Keratinocyte (primary cell): Measurements from ENCODE around the gene PGLYRP4. TPM values are rescaled to one million over a fixed set of nuclear protein-coding genes. Genes with fewer than 3 reads are reported as not detected.

Source experiments
- DNase-seq: peaks from one replicate; pipeline ENCODE4 v3.0.0-alpha.2; 2011; ENCODE audit warnings: low read depth, missing footprints, low spot score
- FAIRE-seq: peaks from 2 replicates; lab custom pipeline; 2011; peaks lifted over from hg19 to GRCh38; lab: Jason Lieb, UNC
- H2AFZ ChIP-seq: 2 replicates; pipeline ENCODE4 v1.6.0; 2012; ENCODE audit warnings: low read length, control low read depth, inconsistent platforms; ENCODE audit not compliant: control insufficient read depth
- H3K27ac ChIP-seq: 2 replicates; pipeline ENCODE4 v1.5.1; 2011; ENCODE audit warnings: low read length; ENCODE audit not compliant: control insufficient read depth, insufficient read depth
- H3K27me3 ChIP-seq: 3 replicates; pipeline ENCODE4 v1.6.0; 2011; ENCODE audit warnings: low read length; ENCODE audit not compliant: control insufficient read depth, insufficient read depth; ENCODE audit errors: extremely low read depth
- H3K36me3 ChIP-seq, 2 experiments: 2 replicates in 1 of 2; 3 replicates in 1 of 2; pipeline ENCODE4 v1.5.1; 2011; ENCODE audit warnings: low read length in 2 of 2, mild to moderate bottlenecking in 1 of 2; ENCODE audit not compliant: control insufficient read depth in 2 of 2, insufficient read depth in 2 of 2; ENCODE audit errors: extremely low read depth in 1 of 2
- H3K4me1 ChIP-seq: 3 replicates; pipeline ENCODE4 v1.5.1; 2011; ENCODE audit warnings: low read length; ENCODE audit not compliant: control insufficient read depth, insufficient read depth; ENCODE audit errors: extremely low read depth
- H3K4me2 ChIP-seq: 3 replicates; pipeline ENCODE4 v1.6.0; 2011; ENCODE audit warnings: low read depth, low read length; ENCODE audit not compliant: control insufficient read depth, insufficient read depth; ENCODE audit errors: extremely low read depth
- H3K4me3 ChIP-seq, 3 experiments: fragments of 200-600 bp in 1 of 3; sonication (generic) in 1 of 3; 2 replicates in 2 of 3; 3 replicates in 1 of 3; pipeline ENCODE4 v1.5.1; 2011 to 2016; ENCODE audit warnings: low read length in 3 of 3, mild to moderate bottlenecking in 3 of 3, control low read depth in 2 of 3, inconsistent platforms in 1 of 3, low read depth in 1 of 3, mixed read lengths in 1 of 3, mixed run types in 1 of 3, moderate library complexity in 1 of 3; ENCODE audit not compliant: control insufficient read depth in 2 of 3, insufficient read depth in 2 of 3; ENCODE audit errors: extremely low read depth in 1 of 3
- H3K79me2 ChIP-seq: 2 replicates; pipeline ENCODE4 v1.6.0; 2012; ENCODE audit warnings: low read length; ENCODE audit not compliant: control insufficient read depth, insufficient read depth
- H3K9ac ChIP-seq: 3 replicates; pipeline ENCODE4 v1.6.0; 2011; ENCODE audit warnings: low read length; ENCODE audit not compliant: control insufficient read depth, insufficient read depth; ENCODE audit errors: extremely low read depth
- H3K9me1 ChIP-seq: 3 replicates; pipeline ENCODE4 v1.6.0; 2011; ENCODE audit warnings: low read length; ENCODE audit not compliant: control insufficient read depth, insufficient read depth; ENCODE audit errors: extremely low read depth
- H3K9me3 ChIP-seq: 2 replicates; pipeline ENCODE4 v1.5.1; 2012; ENCODE audit warnings: low read depth, low read length; ENCODE audit not compliant: control insufficient read depth
- H4K20me1 ChIP-seq: 3 replicates; pipeline ENCODE4 v1.6.0; 2011; ENCODE audit warnings: low read length; ENCODE audit not compliant: control insufficient read depth, insufficient read depth; ENCODE audit errors: extremely low read depth
- CTCF ChIP-seq, 3 experiments: IDR thresholded peaks in 1 of 3; conservative IDR thresholded peaks in 1 of 3; optimal IDR thresholded peaks in 1 of 3; 2 replicates in 2 of 3; 3 replicates in 1 of 3; pipeline versions ENCODE3 to v1.5.1; 2011; ENCODE audit warnings: low read length in 3 of 3, mild to moderate bottlenecking in 3 of 3, moderate library complexity in 2 of 3, control low read depth in 1 of 3, inconsistent platforms in 1 of 3; ENCODE audit not compliant: insufficient read depth in 2 of 3; ENCODE audit errors: extremely low read depth in 1 of 3
- EZH2 ChIP-seq: IDR thresholded peaks from one replicate; pipeline ENCODE4 v1.6.1; 2012; ENCODE audit warnings: inconsistent platforms, mild to moderate bottlenecking, low read length, moderate library complexity
- dilution Hi-C: fragments of 300-500 bp; cut with MboI; formaldehyde crosslinking; loops from one replicate; pipeline ENCODE4 v1.7.0; 2020; ENCODE audit warnings: low sequenced_read_pairs; ENCODE audit not compliant: extremely low pct_ligation_motif_present
- polyA plus RNA-seq, 5 experiments: library from polyadenylated mRNA; depleted of rRNA in 3 of 5; stranded (reverse) in 3 of 5; stranded (forward) in 1 of 5; unstranded in 1 of 5; fragments of >200 nt; gene quantifications; 1 replicate in 1 of 5; 2 replicates in 3 of 5; 3 replicates in 1 of 5; pipeline versions ENCODE4 v1.2.1 to v1.2.3, GENCODE V29; 2011 to 2012; ENCODE audit warnings: missing spikeins in 2 of 5, low read depth in 1 of 5, low replicate concordance in 1 of 5

The PGLYRP4 gene
- polyA plus RNA-seq, 1 donor (not counting 4 experiments of a cell fraction or from before 2014, with no cell fraction given) = 3.8 TPM

- H3K4me1 ChIP-seq = peaks cover 25% of the 10 kb centered on the region
- no peak overlapping the region for H3K4me3 ChIP-seq
- TF ChIP-seq EZH2 = no peak
- no peak for TF ChIP-seq CTCF (optimal IDR thresholded peaks at IDR 0.05 in 1 of 3, IDR thresholded peaks at IDR 0.05 in 1 of 3, conservative IDR thresholded peaks at IDR 0.05 in 1 of 3; ENCODE audit: extremely low read depth in 1 of 3, insufficient read depth in 2 of 3, low read length in 3 of 3)
- H2AFZ ChIP-seq = no peak overlapping the region
- no peaks in the 10 kb centered on the region for H3K79me2 ChIP-seq
- no peak overlapping the region for H3K9ac ChIP-seq
- no peak overlapping the region for H3K4me2 ChIP-seq
- H3K27me3 ChIP-seq = no peaks in the 10 kb centered on the region
- dilution Hi-C loops = no loop called here
- H3K9me1 ChIP-seq = no peaks in the 10 kb centered on the region
- no peaks in the 10 kb centered on the region for H3K36me3 ChIP-seq
- DNase-seq (no peak), FAIRE-seq (no peak)
- H4K20me1 ChIP-seq = no peaks in the 10 kb centered on the region
- H3K9me3 ChIP-seq = no peaks in the 10 kb centered on the region
- H3K27ac ChIP-seq = no peak overlapping the region
These were observed 17.6 kb upstream of the PGLYRP4 start for GRCh38 chr1:153366261-153366660.

GRCh38 chr1:153365696-153366095 lies 17.1 kb upstream of the PGLYRP4 start:
- no peak for DNase-seq
- Histone ChIP-seq H3K9ac (no peak overlapping the region), H3K4me3 (no peak overlapping the region), H3K9me1 (no peaks in the 10 kb centered on the region), H3K9me3 (no peaks in the 10 kb centered on the region), H2AFZ (no peak overlapping the region), H3K27me3 (no peaks in the 10 kb centered on the region), H3K36me3 (no peaks in the 10 kb centered on the region), H4K20me1 (no peaks in the 10 kb centered on the region), H3K4me1 (peaks cover 19% of the 10 kb centered on the region), H3K4me2 (no peak overlapping the region), H3K79me2 (no peaks in the 10 kb centered on the region), H3K27ac (no peak overlapping the region)
- FAIRE-seq = no peak
- dilution Hi-C loops = no loop called here
- TF ChIP-seq EZH2 (no peak), CTCF (optimal IDR thresholded peaks at IDR 0.05 in 1 of 3, IDR thresholded peaks at IDR 0.05 in 1 of 3, conservative IDR thresholded peaks at IDR 0.05 in 1 of 3; ENCODE audit: extremely low read depth in 1 of 3, insufficient read depth in 2 of 3, low read length in 3 of 3) (no peak)
